ENCODE results near the gene MITD1.

DNA sequence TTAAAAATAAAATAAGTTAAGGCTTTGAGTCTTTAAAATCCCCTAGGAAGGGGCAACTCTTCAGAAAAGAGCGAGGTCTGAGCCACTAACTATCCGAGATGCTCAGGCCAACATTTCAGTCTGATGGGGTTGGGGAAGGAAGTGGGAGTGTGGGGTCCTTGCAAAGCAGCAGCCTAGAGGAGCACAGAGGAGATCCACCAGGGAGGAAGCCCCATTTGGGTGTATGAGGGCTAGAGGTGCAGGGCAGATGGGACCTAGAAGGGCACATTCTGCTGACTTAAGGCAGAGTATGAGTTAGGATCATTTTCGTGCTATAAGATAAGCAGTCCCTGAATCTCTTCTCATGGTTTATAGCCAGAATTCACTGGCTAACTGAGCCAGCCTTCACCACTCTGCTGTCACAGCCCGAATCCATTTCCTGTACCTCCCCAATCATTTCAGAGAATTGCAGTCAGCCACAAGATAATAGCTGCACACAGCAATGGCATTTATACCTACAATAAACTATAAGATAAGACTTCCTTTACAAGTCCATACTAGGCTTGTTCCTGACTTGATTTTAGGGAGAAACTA lies 37.2 kb upstream of the MITD1 start:
- TF ChIP-seq POLR2A (IDR thresholded peaks at IDR 0.05): no peak
- TF ChIP-seq, protein P1, sequence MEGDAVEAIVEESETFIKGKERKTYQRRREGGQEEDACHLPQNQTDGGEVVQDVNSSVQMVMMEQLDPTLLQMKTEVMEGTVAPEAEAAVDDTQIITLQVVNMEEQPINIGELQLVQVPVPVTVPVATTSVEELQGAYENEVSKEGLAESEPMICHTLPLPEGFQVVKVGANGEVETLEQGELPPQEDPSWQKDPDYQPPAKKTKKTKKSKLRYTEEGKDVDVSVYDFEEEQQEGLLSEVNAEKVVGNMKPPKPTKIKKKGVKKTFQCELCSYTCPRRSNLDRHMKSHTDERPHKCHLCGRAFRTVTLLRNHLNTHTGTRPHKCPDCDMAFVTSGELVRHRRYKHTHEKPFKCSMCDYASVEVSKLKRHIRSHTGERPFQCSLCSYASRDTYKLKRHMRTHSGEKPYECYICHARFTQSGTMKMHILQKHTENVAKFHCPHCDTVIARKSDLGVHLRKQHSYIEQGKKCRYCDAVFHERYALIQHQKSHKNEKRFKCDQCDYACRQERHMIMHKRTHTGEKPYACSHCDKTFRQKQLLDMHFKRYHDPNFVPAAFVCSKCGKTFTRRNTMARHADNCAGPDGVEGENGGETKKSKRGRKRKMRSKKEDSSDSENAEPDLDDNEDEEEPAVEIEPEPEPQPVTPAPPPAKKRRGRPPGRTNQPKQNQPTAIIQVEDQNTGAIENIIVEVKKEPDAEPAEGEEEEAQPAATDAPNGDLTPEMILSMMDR (IDR thresholded peaks at IDR 0.05): no peak

Data from upper lobe of left lung (tissue), 4 donors.